HG02763 (cell line): Measurements from ENCODE around the gene SHC3.

ENCODE experiments used
- ATAC-seq: cut with Tn5 transposase; IDR thresholded peaks from one replicate; pipeline ENCODE4 v1.9.1; 2021; ENCODE audit warnings: mild to moderate bottlenecking, moderate library complexity; ENCODE audit not compliant: unreplicated experiment

SHC3 gene

GRCh38 chr9:89006267-89006666 lies 172.4 kb downstream of the SHC3 start:
- ATAC-seq = no peak

- no peak for ATAC-seq
Observed at GRCh38 chr9:89005323-89005722, 173.3 kb downstream of the SHC3 start.

GRCh38 chr9:89002987-89003386 lies 175.6 kb downstream of the SHC3 start:
- no peak for ATAC-seq

- no peak for ATAC-seq
Observed at GRCh38 chr9:89001917-89002540, 176.6 kb downstream of the SHC3 start.

- no peak for ATAC-seq
Observed at GRCh38 chr9:89000973-89001916, 177.4 kb downstream of the SHC3 start.

GRCh38 chr9:89000371-89000781 lies 178.2 kb downstream of the SHC3 start:
- ATAC-seq = no peak

GRCh38 chr9:88998911-88999310 lies 179.7 kb downstream of the SHC3 start:
- ATAC-seq = no peak

GRCh38 chr9:88998503-88998902 lies 180.1 kb downstream of the SHC3 start:
- ATAC-seq = no peak

GRCh38 chr9:88997646-88998045 lies 181.0 kb downstream of the SHC3 start:
- no peak for ATAC-seq

- ATAC-seq = no peak
Observed at GRCh38 chr9:88996921-88997235, 181.7 kb downstream of the SHC3 start.

- ATAC-seq = no peak
Observed at GRCh38 chr9:88996046-88996920, 182.3 kb downstream of the SHC3 start.

GRCh38 chr9:88995627-88996026 lies 183.0 kb downstream of the SHC3 start:
- ATAC-seq = no peak

- no peak for ATAC-seq
Observed at GRCh38 chr9:88995200-88995577, 183.4 kb downstream of the SHC3 start.

- ATAC-seq = no peak
Observed at GRCh38 chr9:88994469-88995199, 184.0 kb downstream of the SHC3 start.

- ATAC-seq = no peak
Observed at GRCh38 chr9:88993871-88994460, 184.7 kb downstream of the SHC3 start.

GRCh38 chr9:88993327-88993726 lies 185.3 kb downstream of the SHC3 start:
- ATAC-seq = no peak

- no peak for ATAC-seq
Observed at GRCh38 chr9:88992556-88992955, 186.1 kb downstream of the SHC3 start.

GRCh38 chr9:88991066-88992034 lies 187.3 kb downstream of the SHC3 start, which contains the start of gene S1PR3:
TSS of gene S1PR3 (plus strand) at chr9:88991468. CDS start at chr9:89001201, 9,733 bp downstream.
- ATAC-seq = no peak

- ATAC-seq = no peak
Observed at GRCh38 chr9:88990729-88991065, 187.9 kb downstream of the SHC3 start.
